Esophagus mucosa (tissue), 1 donor: ENCODE measurements around the gene DCP1B. TPM values are rescaled to one million over a fixed set of nuclear protein-coding genes. Genes with fewer than 3 reads are reported as not detected.

Source experiments
- ATAC-seq: fragments of 200-7000 bp; cut with Tn5 transposase; one replicate; pipeline ENCODE4 v1.9.1; 2020
- total RNA-seq: library from RNA; stranded (reverse); gene quantifications from one replicate; pipeline ENCODE4 v1.2.4, GENCODE V29; 2023
- donor health status: DM: yes; HTN: yes; CAD: no.

Gene DCP1B
- total RNA-seq, 1 donor from 2014 or later: 5.2 TPM

DNA sequence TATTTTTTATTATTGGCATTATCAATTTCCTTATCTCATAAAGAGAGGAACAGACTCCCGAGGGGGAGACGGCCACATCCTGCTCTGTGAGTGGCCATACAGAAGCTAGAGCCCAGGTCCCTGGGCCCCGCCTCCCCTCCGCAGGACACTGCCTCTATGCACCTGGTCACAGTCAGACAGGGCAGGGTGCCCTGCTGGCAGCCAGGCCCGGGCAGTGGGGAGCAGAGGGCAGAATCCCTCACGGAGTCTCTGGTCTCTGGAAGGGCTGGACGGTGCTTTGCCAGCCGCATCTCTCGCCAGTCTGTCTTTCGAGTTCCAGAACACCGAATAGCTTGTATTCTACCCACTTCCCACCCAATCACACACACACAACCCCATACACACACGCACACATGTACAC, 69.4 kb downstream of the DCP1B start:
- ATAC-seq: no peak

DNA sequence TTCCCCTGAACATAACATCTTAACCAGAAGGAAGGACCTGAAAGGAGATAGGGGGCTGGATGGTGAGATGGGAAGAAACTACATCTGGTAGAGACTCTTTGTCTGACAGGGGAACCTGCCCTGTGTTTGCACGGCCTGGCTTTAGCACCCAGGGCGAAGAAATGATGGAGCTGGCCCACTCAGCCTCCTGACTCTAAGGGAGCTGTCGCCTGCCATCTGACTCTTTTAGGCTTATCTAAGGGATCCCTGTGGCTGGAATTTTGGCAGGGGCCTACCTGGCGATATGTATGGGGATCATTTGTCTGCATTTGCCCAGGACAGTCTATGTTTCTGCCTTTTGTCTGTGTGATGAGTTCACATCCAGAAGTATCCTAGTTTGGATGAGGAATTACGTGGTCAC, 70.2 kb downstream of the DCP1B start:
- no peak for ATAC-seq

DNA sequence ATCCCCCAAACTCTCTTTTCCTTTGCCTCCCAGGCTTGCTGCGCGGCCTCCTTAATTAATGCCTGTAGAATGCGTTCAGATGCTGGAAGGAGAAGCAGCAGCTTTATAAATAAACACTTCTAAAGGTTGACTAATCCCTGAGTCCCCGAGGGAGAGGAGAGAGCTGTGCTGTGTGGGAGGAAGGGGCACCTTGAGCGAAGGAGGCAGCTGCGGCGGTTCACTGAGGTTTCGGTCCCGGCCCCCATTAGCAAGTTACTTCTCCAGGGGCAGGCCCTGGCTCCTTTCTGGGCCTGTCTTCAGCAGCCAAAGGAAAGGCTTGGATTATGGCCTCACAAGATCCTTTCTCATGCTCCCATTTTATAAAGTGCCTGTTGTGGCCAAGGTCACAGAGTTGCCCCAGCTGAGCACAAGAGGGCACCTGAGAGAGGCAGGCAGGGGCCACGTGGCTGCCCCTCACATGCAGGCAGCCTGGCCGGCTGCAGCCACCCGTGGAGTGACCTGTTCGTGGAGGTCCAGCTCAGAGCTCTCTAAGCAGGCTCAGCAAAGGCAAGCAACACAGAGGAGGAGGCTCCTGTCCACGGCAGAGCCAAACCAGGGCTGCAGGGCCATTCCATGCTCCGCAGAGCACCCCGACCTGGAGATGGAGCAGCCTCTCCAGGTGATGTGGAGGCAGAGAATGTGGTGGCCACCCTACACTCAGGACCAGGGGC, 70.8 kb downstream of the DCP1B start:
- no peak for ATAC-seq

DNA sequence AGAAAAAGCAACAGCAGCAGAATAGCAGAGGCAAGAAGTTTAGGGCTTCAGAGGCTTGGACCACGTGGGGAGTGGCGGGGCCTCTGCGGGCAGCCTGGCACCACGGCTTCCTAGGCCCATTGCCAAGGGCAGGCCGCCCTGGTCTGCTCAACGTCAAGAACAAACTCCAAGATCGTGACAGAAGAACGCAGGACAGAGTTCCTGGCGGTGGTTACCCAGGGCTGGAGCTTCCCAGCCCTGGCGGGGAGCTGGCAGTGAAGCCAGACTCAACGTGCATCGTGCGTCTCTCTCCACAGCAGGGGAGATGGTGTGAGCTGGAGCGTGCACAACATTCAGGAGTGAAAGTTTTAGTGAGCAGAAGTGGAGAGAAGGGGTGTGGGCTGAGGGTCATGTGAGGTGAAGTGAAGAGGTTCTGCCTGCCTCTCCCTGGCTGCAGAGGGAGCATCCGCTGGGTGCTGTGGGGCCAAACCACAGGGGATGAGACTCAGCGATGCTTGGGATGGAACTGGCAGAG, 71.9 kb downstream of the DCP1B start:
- no peak for ATAC-seq

DNA sequence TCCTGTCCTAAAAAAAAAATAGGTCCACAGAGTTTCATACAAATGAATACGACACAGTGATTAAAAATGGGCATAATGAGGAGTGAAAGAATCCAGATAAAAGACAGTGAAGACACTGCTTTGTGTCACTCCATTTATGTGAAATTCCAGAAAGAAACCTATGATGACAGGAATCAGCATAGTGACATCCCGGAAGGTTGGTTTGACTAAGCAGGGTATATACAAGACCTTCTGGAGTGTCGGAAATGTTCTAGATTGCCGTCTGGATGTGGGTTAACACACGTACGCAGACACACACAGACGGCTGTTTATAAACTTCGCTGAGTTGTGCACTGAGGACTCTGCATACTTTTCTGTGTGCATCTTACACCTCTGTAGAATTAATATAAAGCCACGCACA, 72.6 kb downstream of the DCP1B start:
- ATAC-seq: no peak

DNA sequence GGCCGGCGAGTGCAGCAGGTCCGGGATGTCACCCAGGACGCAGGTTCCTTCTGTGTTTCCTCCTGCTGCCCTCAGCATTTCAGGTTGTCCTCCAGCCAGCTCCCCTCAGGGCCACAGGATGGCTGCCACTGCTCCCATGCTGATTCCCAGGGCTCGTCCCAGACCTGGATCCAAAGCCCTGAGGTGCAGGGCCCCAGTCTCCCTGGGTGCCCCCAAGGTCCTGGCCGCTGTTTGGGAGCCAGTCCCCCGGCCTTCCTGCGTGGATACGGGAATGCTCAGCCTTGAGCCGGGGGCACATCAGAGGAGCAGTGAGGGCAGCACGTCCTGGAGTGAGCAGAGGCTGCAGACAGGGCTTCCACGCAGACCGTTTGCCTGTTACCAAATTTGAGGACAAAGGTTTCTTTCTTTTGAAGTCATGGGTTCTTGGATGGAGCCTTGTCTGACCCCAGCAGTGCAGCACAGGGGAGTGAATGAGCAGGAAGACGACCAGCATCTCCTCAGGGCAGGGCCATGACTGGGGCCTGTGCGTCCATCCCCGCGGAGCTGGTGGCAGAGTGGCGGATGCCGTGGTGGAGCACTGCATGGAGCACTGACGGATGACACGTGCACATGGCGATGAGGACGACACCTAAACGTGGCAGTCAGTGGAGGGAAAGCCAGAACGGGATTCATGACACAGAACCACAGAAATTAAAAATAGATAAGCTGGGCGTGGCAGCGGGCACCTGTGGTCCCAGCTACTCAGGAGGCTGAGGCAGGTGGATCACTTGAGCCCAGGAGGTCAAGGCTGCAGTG, 73.3 kb downstream of the DCP1B start:
- no peak for ATAC-seq

DNA sequence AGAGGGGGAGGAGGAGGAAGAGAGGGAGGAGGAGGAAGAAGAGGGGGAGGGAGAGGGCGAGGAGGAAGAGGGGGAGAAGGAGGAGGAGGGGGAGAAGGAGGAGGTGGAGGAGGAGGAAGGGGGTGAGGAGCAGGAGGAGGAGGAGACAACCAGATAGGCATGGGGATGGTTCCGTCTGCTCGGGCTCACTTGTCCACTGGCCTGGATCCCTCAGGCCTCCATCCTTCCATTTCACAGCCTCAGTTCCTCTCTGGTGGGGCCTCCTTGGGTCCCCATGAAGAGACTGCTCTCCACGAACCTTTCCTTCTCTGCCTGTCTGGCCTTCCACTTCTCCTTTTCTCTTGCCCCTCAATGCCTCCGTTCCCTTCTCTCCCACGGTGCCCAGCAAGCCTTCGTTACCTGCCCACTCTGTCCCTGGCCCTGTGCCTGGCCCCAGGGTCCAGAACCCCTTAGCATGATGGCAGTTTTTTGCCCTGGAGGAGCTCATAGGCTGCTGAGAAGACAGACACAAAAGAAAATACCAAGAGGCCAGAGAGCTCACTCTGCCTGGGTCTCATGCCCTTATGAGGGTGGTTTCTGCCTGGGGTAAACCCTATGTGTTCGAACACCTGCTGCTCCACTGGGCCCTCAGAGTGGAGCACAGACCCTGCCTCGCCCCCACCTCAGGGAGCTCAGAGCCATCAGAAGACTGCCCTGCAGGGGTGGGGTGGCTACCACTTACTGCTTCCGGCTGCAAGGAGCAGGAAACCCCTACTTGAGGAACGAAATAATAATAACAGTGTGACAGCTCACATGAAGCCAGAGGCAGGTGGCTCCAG, 74.1 kb downstream of the DCP1B start:
- ATAC-seq: no peak

DNA sequence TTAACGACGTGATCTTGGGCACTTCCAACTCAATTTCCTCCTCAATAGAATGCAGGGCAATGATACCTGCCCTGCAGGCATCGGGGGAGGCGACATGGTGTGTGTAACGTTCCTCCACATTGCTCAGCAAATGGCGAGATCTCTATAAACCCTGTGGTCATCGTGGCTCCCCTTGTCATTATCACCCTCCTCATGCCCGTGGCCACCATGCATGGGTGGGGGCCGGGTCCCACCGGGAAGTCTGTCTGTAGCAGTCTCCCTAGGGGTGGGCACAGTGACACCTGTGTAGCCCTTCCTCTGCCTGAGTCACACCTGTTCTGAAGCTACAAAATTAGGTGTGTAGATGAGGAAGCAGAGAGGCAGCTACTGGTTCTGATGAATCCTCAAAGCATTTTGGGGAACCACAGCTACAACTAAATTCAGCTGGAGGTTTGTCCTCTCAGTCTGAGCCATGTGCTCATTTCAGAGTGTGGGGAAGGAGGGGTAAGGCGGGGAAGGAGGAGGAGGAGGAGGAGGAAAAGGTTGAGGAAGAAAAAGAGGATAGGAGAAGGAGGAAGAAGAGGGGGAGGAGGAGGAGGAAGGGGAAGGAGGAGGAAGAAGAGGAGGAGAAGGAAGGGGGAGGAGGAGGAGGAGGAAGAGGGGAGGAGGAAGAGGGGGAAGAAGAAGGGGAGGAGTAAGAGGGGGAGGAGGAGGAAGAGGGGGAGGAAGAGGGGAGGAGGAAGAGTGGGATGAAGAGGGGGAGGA, 74.8 kb downstream of the DCP1B start:
- no peak for ATAC-seq

DNA sequence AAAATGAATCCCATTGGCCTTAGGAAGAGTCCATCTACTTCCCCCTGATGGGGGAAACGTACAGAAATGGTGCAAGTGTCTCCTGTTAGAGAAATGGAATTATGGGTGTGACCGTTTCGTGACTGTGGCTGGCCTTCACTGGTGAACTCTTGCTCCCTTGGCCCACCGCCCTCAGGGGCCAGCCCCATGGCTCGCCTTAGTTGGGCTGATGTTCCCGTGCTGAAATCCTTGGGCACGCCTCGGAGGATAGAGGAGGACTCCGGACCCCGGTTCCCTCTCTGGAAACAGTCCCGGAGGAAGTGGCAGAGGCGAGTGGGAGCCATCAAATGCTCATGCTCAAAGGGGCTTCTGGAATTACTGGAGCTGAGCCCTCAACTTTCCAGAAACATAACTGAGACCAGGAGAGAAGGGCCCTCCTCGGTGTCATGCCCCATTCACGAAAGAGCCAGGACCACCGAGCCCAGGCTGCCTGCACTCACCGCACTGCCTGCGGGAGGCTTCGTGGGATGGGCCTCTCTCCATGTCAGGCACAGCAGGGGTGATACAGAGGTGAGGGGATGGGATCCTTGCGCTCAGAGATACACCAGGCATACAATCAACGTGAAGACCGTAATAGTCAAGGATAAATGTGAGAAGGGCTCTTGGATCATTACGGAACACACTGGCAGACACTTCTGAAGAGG, 75.7 kb downstream of the DCP1B start:
- ATAC-seq: no peak

DNA sequence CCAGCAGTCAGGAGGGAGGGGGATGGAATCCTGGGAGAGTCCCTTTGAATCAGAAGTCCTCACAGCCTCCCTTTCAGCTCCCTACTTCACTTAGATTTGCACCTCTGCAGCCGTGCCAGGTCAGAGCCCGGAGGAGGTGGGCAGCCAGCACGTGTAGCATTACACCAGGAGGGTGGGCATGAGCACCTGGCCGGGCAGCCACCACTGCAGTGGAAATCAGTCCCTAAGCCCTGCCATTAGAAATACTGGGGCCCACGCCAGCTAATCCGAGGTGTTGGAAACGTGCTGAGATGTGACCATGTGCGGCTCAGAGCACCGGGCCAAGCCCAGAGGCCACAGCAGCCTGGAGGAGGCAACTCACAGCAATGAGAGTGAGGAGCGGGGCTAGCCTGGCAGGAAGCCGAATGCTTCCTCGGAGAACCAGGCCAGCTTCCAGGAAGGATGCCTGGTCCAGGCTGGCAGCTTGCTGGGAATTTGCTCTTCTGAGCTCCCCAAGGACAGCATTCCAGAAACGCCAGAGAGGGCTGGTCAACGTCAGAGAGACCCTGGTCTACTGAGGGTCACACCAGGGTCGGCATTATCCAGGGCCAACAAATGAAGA, 76.4 kb downstream of the DCP1B start:
- no peak for ATAC-seq

DNA sequence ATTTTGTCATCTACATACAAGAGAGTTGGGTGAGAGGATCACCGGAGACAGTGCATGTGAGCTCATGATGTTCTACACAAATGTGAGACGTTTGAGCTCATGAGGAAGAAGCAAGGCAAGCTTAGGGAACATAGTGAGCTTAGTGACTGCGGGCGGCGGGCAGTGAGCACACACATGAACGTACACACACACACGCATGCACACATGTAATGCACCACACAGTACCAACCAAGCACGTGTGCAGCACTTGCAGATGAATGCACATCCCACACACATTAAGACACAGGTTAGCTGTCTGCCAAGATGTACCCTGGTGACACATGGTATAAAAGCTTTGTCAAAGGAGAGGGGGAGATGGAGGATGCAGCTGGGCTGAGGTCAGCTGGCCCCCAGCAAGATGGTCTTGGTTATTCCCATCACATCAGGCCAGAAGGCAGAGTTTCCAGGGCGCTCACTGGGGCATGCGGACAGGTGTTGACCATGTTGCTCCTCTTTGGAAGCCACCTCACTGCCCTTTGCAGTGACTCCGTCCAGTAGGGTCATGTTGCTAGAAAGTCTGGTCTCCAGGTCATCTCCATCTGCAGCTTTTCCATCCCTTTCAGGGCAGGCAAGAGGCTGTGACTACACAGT, 77.1 kb downstream of the DCP1B start:
- no peak for ATAC-seq

DNA sequence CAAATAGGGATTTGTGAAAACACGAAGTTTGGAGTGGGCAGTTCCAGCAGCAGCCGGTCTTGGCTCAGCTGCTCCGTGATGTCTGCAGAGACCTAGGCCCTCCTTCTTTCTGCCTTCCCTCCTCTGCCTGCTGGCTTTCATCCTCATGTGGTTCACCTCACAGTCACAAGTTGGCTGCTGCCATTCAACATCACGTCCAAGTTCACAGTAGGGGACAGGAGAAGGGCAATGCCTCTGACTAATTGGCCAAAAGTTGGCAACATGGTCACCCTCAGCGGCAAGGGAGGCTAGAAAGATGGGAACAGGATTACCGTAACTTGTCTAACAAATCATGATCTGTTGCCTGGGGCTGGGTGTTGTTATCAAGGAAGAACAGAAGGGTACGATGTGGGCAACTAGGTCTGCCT, 78.0 kb downstream of the DCP1B start:
- ATAC-seq: no peak

DNA sequence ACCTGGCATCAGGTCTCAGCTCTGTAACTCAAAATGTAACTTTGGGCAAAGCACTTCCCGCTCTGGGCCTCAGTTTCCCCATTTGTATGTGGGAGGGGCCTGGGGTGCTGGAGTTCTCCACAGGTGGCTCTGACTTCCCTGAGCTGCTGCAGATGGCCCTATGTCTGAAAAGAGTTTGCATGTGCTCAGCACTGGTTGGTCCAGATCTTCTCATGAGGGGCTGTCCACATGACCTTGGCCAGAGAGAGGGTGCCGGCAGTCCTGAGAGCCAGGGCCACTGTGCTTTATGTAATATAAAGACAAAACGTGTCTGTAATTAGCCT, 78.6 kb downstream of the DCP1B start:
- no peak for ATAC-seq

DNA sequence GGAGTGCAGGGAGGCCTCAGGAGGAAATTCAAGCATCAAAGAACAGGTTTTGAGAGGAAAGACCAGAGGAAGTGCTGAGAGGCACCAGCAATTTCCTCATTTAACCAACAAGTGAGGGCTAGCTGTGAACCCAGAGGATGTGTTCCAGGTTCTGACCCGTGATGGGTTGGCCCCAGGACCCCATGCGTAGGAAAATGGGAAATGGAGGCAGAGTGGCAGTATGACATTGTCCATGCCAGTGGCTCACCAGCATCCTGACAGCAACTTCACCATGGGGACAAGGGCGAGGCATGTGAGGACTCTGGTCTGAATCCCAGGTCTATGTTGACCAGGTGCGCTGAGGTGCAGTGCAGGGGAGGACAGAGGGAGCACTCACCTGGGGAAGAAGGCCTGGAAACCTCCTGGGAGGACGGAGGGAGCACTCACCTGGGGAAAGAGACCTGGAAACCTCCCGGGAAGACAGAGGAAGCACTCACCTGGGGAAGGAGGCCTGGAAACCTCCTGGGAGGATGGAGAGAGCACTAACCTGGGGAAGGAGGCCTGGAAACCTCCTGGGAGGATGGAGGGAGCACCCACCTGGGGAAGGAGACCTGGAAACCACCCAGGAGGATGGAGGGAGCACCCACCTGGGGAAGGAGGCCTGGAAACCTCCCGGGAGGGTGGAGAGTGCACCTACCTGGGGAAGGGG, 79.1 kb downstream of the DCP1B start:
- no peak for ATAC-seq

DNA sequence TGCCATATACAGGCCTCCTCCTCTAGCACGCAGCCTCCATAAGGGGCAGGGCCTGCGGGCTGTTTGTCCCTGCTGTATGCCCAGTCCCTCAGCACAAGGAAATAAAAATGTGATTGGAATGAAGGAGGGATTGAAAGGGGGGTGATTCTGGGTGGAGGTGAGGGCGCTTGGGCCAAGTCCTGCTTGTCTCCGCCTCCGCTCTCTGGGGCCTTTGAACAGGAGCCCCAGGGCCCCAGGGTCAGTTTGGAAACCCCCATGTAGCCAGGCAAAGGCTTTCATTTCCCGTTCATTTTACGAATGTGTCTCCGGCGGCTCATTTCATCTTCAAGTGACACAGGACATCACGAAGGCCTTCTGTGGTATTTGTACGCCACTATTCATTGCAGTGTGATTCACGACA, 81.3 kb downstream of the DCP1B start:
- no peak for ATAC-seq

DNA sequence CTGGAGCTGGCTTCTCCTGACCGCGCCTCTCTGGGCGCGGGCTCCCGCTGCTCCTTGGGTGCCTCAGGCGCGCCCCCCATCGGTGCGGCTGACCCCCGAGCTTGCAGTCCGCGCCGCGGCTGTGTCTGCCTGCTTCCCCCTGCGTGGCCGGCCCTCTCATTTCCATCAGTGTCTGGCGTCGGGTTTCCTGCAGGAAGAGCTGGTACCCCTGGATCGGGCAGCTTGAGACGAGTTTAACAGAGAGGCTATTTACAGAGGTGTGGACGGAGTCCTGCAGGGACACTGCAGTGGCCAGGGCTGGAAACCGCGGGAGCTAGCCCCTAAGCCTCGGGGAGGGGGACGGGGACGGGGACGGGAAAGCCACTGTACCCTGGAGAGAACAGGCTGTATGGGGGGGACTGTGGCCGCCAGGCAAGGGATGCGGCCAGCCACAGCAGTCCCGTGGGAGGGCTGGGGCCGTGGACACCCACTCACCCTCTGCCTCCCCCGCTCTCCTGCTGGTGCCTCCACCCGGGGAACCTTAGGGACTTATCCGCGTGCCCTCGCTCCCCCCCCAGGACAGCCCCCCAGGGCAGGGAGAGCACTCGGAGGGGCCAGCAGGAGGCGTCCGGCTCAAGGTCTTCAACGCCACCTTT, 82.1 kb downstream of the DCP1B start:
- ATAC-seq: no peak

DNA sequence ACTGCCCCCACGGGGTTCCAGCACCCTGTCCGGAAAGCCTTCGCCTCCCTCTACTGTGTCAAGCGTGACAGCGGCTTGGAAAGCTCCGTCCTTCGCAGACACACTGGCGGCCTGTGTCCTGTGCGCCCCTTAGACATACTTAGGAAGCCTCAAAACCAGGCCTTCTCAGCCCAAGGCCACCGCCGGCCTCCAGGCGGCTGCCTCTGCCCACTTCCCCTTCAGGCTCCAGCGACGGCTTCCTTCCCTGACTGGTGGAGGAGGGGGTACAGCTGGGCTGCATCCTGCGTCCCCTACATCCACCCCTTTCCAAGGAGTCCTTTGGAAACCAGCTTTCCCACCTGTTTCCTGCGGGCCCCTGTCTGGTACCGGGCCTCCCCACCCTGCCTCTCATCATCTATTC, 83.3 kb downstream of the DCP1B start:
- ATAC-seq: no peak

DNA sequence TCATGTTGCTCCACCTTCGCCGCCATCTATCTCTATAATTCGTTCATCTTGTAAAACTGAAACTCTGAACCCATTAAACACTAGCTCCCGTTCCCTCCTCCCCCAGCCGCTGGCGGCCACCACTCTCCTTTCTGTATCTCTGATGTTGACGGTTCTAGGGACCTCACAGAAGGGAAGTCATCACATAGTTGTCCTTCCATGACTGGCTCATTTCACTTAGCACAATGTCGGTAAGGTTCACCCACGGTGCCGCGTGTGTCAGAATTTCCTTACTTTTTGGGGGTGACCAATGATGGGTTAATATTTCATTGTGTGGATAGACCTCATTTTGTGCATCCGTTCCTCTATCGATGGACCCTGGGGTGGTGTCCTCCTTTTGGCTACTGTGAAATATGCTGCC, 83.8 kb downstream of the DCP1B start:
- no peak for ATAC-seq

DNA sequence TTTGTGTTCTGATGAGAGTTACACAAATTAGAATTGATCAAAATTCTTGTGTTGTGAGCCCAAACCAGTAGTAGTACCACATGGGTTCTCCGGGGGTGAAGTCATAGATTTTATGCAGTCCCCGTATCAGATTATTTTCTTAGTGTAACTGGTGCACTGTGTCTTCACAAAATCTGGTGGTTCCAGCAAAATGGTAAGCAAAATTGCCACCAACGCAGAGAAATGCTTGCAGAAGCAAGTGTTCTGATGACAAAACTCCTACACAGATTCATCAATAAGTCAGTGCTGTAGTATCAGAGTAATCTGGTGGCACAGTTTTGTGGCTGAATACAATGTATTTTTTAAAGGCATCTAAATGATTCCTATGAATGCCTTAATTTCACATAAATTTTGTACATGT, 84.5 kb downstream of the DCP1B start:
- ATAC-seq: no peak

DNA sequence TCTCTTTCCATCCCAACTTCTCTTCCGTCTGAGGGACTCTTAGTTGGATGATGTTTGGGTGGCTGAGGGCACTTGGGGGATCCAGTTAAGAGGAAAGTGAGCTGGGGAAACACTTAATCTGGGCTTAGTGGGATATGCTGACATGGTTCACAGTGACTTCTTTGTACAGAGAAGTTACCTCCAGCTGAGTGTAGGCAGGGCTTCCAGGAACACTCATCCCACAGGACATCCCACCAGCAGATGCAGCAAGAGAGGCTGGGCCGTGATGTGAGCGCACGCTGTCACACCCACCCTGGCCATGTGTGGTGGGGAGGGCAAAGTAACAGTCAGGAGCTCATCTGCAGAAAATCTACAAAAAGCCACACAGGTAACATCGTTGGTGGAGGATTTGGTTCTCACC, 85.0 kb downstream of the DCP1B start:
- no peak for ATAC-seq
